ENCODE results near the gene EGFLAM.

DNA sequence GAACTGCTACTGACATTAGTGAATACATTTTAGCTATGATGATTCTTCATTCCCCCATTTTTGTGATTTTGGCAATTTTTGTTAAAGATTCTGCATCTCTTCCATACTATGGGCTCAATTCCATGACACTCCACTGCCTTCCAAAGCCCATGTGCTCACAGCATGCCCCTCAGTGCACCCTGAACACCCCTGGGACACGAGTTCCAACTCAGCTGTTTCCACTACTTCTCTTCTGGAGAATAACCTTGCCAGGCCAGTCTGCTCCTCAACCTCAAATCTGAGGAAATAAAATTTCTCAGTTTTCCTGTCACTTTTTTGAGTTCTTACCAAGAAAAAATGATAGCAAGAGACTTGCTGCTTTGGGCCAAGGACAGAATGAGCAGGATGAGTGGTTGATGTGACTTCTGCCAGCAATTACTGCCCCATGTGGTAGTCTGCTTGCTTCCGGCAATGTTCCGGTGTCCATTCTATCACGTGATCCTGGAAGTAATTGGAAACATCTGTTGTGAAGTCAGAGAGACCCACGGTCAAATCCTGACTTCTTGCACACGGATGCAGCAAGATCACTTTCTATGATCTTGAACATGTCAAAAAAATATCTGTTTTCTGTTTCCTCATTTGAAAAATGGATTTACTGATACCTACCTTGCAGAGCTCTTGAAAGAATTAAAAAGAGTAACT, 58.3 kb downstream of the EGFLAM start:
- TF ChIP-seq ZNF24 (IDR thresholded peaks at IDR 0.05), result no peak
- TF ChIP-seq, protein P1, sequence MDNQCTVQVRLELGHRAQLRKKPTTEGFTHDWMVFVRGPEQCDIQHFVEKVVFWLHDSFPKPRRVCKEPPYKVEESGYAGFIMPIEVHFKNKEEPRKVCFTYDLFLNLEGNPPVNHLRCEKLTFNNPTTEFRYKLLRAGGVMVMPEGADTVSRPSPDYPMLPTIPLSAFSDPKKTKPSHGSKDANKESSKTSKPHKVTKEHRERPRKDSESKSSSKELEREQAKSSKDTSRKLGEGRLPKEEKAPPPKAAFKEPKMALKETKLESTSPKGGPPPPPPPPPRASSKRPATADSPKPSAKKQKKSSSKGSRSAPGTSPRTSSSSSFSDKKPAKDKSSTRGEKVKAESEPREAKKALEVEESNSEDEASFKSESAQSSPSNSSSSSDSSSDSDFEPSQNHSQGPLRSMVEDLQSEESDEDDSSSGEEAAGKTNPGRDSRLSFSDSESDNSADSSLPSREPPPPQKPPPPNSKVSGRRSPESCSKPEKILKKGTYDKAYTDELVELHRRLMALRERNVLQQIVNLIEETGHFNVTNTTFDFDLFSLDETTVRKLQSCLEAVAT (IDR thresholded peaks at IDR 0.05), result no peak
- TF ChIP-seq, protein P2, sequence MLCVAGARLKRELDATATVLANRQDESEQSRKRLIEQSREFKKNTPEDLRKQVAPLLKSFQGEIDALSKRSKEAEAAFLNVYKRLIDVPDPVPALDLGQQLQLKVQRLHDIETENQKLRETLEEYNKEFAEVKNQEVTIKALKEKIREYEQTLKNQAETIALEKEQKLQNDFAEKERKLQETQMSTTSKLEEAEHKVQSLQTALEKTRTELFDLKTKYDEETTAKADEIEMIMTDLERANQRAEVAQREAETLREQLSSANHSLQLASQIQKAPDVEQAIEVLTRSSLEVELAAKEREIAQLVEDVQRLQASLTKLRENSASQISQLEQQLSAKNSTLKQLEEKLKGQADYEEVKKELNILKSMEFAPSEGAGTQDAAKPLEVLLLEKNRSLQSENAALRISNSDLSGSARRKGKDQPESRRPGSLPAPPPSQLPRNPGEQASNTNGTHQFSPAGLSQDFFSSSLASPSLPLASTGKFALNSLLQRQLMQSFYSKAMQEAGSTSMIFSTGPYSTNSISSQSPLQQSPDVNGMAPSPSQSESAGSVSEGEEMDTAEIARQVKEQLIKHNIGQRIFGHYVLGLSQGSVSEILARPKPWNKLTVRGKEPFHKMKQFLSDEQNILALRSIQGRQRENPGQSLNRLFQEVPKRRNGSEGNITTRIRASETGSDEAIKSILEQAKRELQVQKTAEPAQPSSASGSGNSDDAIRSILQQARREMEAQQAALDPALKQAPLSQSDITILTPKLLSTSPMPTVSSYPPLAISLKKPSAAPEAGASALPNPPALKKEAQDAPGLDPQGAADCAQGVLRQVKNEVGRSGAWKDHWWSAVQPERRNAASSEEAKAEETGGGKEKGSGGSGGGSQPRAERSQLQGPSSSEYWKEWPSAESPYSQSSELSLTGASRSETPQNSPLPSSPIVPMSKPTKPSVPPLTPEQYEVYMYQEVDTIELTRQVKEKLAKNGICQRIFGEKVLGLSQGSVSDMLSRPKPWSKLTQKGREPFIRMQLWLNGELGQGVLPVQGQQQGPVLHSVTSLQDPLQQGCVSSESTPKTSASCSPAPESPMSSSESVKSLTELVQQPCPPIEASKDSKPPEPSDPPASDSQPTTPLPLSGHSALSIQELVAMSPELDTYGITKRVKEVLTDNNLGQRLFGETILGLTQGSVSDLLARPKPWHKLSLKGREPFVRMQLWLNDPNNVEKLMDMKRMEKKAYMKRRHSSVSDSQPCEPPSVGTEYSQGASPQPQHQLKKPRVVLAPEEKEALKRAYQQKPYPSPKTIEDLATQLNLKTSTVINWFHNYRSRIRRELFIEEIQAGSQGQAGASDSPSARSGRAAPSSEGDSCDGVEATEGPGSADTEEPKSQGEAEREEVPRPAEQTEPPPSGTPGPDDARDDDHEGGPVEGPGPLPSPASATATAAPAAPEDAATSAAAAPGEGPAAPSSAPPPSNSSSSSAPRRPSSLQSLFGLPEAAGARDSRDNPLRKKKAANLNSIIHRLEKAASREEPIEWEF (IDR thresholded peaks at IDR 0.05; ENCODE audit: insufficient replicate concordance, low read depth, low read length), result no peak
- TF ChIP-seq, protein P3, sequence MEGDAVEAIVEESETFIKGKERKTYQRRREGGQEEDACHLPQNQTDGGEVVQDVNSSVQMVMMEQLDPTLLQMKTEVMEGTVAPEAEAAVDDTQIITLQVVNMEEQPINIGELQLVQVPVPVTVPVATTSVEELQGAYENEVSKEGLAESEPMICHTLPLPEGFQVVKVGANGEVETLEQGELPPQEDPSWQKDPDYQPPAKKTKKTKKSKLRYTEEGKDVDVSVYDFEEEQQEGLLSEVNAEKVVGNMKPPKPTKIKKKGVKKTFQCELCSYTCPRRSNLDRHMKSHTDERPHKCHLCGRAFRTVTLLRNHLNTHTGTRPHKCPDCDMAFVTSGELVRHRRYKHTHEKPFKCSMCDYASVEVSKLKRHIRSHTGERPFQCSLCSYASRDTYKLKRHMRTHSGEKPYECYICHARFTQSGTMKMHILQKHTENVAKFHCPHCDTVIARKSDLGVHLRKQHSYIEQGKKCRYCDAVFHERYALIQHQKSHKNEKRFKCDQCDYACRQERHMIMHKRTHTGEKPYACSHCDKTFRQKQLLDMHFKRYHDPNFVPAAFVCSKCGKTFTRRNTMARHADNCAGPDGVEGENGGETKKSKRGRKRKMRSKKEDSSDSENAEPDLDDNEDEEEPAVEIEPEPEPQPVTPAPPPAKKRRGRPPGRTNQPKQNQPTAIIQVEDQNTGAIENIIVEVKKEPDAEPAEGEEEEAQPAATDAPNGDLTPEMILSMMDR (IDR thresholded peaks at IDR 0.05 in 2 of 3, conservative IDR thresholded peaks at IDR 0.05 in 1 of 3; ENCODE audit: control insufficient read depth in 2 of 3, extremely low read depth in 1 of 3, insufficient read depth in 1 of 3, low read depth in 3 of 3, low read length in 3 of 3), result no peak
- no peak for TF ChIP-seq NRF1 (conservative IDR thresholded peaks at IDR 0.05; ENCODE audit: low read depth, low read length)
- no peak for TF ChIP-seq SREBF2 (IDR thresholded peaks at IDR 0.05; ENCODE audit: low read length)
- TF ChIP-seq BHLHE40 (IDR thresholded peaks at IDR 0.05; ENCODE audit: borderline replicate concordance in 1 of 2, low read depth in 2 of 2, low read length in 1 of 2), result no peak
- no peak for TF ChIP-seq EZH2 (IDR thresholded peaks at IDR 0.05; ENCODE audit: borderline replicate concordance, control insufficient read depth, low read depth, low read length)
- no peak for TF ChIP-seq HCFC1 (IDR thresholded peaks at IDR 0.05; ENCODE audit: low read length)
- TF ChIP-seq POLR2A (IDR thresholded peaks at IDR 0.05; ENCODE audit: low read depth, low read length), result no peak
- TF ChIP-seq CHD4 (IDR thresholded peaks at IDR 0.05), result no peak

Measured in GM12878 (cell line).